ENCODE data around the gene PLXNA4.
A peak's percentile ranks its signal among the peaks of the same experiment; 100 is the strongest.

The PLXNA4 gene

DNA sequence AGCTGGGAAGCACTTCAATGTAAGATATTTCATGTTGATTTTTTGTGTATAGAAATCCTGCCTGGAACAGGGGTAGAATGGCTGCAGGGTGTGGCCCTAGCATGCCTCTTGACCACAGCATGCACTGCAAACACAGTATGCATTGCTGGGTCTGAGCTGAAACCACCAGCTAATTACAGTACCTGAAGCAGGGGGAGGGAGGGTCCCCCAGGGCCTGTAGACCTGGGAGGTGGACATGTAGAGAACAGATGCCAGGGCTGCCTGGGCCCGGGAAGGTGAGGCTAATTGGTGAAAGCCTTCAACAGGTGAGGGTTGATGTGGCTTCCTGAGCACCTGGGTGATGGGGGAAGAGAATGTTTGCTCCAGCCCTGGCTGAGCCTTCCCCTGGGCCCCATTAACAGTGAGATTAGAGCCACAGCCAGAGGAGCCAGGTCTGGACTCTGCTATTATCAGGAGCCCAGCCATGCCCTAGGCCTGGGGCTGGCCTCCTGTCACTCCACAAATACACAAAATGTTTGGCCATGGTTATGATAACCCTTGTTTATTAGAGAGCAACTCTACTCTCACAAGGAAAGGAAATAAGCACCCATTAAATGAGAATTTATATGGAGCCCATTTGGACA, 83.3 kb downstream of the PLXNA4 start:
- H3K27ac Mint-ChIP-seq = no peak overlapping the region

DNA sequence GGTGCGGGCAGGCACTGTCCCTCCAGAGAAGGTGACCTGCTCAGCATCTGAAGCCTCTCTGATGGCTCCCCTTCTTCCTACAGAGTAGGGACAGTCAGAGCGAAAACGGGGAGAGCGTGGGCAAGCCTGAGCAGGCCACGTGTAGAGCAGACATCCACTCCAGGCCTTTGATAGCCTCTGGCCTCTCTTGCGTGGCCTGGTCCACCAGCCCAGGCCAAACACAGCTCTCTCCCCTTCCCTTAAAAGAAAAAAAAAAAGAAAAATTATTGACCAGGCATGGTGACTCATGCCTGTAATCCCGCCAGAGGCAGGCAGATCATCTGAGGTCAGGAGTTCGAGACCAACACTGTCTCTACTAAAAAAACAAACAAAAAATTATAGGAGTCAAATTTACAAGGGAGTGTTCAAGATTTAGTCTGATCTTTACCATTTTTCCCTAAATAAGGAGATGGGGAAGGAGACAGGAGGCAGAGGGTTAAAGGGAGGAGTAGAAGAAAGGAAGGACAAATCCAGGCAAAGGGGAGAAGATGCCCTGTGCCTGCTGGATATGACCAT, 84.8 kb downstream of the PLXNA4 start:
- Mint-ChIP-seq H3K9me3 (peaks cover 6 to 18% of the 10 kb centered on the region in 2 donors), H3K27ac (no peak overlapping the region), H3K4me3 (no peak overlapping the region), H3K4me1 (peaks cover 43% of the 10 kb centered on the region), H3K27me3 (no peaks in the 10 kb centered on the region)
- ATAC-seq (peak; percentile 33), DNase-seq (no peak)

More for the DNA sequence above, 83.3 kb downstream of the PLXNA4 start:
- no peak overlapping the region for H3K4me3 Mint-ChIP-seq
- ATAC-seq (no peak), DNase-seq (no peak)
- peaks cover 30% of the 10 kb centered on the region for H3K4me1 Mint-ChIP-seq
- no peaks in the 10 kb centered on the region for H3K27me3 Mint-ChIP-seq
- peaks cover 5 to 18% of the 10 kb centered on the region in 2 donors for H3K9me3 Mint-ChIP-seq

DNA sequence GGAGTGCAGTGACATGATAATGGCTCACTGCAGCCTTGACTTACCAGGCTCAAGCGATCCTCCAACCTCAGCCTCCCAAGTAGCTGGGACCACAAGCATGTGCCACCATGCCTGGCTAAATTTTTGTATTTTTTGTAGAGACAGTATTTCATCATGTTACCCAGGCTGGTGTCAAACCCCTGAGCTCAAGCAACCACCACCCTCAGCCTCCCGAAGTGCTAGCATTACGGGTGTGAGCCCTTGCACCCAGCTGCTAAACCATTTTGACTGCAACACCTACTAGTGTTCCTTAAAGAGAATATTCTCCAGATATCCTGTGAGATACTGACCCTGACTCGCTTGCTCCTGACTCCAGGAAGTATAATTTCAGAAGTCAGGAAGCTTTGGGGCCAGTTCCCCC, 85.8 kb downstream of the PLXNA4 start:
- ATAC-seq (no peak), DNase-seq (no peak)
- H3K4me3 Mint-ChIP-seq = no peak overlapping the region
- peak overlapping the region; percentile 42 to 87 for H3K27ac Mint-ChIP-seq
- H3K4me1 Mint-ChIP-seq = peaks cover 53% of the 10 kb centered on the region
- H3K27me3 Mint-ChIP-seq = no peaks in the 10 kb centered on the region
- peaks cover 6 to 18% of the 10 kb centered on the region in 2 donors for H3K9me3 Mint-ChIP-seq

DNA sequence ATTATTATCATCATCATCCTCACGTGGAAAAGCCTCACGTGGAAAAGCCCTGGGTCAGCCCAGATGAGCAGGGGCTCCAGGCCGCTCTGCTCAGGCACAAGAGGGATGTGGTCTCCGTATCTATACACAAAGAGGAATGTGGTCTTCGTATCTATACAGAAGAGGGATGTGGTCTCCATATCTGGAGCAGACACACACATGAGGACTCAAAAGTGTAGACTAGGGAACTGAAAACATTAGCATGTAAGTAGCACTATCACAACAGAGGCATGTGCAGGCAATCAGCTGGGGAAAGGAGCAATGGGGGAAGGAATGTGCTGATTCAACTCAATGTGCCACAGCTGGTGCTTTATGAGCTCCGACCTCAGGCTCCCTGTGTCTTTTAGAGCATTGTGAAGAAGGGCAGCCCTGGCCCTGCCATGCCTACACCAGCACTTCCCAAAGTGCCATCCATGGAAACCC, 86.5 kb downstream of the PLXNA4 start:
- H3K9me3 Mint-ChIP-seq = peaks cover 6 to 18% of the 10 kb centered on the region in 2 donors
- no peak overlapping the region for H3K27ac Mint-ChIP-seq
- no peak overlapping the region for H3K4me3 Mint-ChIP-seq
- ATAC-seq = no peak
- no peak for DNase-seq
- H3K27me3 Mint-ChIP-seq = no peaks in the 10 kb centered on the region
- peaks cover 59% of the 10 kb centered on the region for H3K4me1 Mint-ChIP-seq

DNA sequence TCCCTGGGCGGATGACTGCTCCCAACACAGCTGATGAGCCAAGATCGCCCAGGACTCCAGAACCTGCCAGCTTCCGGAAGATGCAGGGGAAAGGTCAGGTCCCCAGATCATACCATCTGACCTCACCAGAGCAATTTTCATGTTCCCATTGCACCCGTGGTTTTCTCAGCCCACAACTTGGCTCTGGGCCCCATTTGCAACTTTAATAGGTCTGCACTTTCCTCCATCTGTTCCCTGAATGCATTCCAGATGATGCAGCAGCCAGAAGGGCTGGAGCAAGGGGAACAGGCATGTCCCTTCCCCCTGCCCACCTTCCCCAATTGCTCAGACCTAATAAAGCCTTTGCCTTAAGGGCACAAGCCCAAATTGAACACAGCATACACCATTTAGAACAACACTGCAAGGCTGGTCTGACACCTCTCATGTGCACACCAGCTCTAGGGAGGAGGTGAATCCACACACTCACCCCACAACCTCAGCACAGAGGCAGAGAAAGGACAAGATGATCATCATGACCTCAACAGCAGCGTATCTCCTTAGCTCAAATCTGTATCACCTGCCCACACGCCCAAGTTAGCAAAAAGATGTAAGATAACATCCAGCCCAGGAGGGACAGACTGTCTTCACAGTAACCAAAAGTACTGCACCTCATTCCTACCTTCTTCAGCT, 87.5 kb downstream of the PLXNA4 start:
- no peaks in the 10 kb centered on the region for H3K27me3 Mint-ChIP-seq
- H3K9me3 Mint-ChIP-seq = peaks cover 6 to 18% of the 10 kb centered on the region in 2 donors
- ATAC-seq = no peak
- DNase-seq = no peak
- no peak overlapping the region for H3K4me3 Mint-ChIP-seq
- peaks cover 70% of the 10 kb centered on the region for H3K4me1 Mint-ChIP-seq
- no peak overlapping the region for H3K27ac Mint-ChIP-seq

DNA sequence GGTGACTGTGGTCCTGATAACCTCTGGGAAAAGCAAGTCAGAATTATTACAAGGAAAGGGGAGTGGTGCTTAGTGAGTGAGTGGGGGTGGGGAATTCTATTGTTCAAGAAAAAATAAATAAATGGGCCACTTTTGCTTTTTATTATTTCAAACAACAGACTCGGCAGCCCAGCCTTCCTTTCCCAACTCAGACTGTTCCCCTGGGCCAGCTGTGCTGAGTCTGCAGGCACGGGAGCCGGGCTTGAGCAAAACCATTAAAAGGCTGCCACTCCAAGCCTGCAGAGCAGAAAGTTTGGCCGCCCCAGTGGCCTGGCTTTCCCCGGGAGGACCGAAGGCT, 90.0 kb downstream of the PLXNA4 start:
- H3K27ac Mint-ChIP-seq = peak overlapping the region; percentile 60 to 95
- H3K4me3 Mint-ChIP-seq = peak overlapping the region; percentile 48 to 62
- DNase-seq (no peak), ATAC-seq (no peak)
- H3K4me1 Mint-ChIP-seq = peaks cover 73% of the 10 kb centered on the region
- H3K27me3 Mint-ChIP-seq = no peaks in the 10 kb centered on the region
- H3K9me3 Mint-ChIP-seq = peaks cover 6 to 18% of the 10 kb centered on the region in 2 donors

DNA sequence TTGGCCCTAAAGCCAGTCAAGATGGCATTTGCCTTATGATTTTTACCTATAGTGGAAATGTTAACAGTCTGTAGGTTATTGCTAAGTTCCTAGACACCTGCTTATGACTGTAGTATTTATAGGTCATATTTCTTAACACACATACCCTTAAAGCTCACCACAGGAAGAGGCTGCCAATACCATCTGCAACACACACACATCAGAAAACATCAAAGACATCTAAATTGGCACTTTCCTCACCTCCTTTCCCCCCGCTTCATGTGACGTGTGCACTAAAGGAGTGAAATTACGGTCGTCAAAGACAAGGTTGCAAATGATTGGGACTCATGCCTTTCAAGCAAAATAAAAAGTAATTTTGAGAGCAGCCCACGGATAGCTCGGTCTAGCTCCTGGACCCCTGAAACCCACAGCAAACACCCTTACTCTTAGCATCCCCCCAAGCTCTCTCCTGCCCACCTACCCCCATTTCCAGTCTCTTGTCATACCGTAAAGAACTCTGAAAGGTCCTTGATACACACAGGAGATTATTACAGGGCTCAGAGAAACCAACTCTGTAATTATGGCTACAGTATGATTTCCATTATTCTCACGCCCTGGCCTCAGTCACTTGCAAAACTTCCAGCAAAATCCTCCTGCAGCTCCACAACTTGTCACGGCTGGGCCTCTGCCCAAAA, 90.5 kb downstream of the PLXNA4 start:
- peak; percentile 97 for ATAC-seq
- Mint-ChIP-seq H3K27me3 (no peaks in the 10 kb centered on the region), H3K4me1 (peaks cover 69% of the 10 kb centered on the region), H3K9me3 (peaks cover 6 to 18% of the 10 kb centered on the region in 2 donors), H3K4me3 (peak overlapping the region; percentile 48 to 62), H3K27ac (peak overlapping the region; percentile 60 to 95)
- peak; percentile 33 to 68 for DNase-seq

DNA sequence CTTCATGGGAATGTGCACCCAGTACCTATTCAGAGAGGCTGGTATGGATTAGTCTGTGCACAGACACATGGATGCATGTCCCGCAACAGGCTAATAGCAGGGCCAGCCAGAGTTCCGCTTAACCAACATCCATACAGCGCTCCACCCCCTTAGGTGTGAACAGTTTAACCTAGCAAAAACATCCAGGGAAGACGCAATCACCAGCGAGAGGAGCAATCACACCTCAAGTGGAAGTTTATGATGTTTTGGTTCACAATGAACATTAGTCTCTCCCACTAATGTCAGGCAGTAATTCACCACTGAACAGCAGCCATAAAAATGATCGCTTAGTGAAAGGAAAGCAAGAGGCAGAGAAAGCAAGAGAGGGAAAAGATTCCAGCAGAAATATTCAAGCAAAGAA, 91.1 kb downstream of the PLXNA4 start:
- ATAC-seq = no peak
- Mint-ChIP-seq H3K27me3 (no peaks in the 10 kb centered on the region), H3K9me3 (peaks cover 6 to 18% of the 10 kb centered on the region in 2 donors), H3K4me3 (peak overlapping the region in 1 of 2 donors; percentile 29), H3K4me1 (peaks cover 63% of the 10 kb centered on the region), H3K27ac (no peak overlapping the region)
- DNase-seq = no peak

DNA sequence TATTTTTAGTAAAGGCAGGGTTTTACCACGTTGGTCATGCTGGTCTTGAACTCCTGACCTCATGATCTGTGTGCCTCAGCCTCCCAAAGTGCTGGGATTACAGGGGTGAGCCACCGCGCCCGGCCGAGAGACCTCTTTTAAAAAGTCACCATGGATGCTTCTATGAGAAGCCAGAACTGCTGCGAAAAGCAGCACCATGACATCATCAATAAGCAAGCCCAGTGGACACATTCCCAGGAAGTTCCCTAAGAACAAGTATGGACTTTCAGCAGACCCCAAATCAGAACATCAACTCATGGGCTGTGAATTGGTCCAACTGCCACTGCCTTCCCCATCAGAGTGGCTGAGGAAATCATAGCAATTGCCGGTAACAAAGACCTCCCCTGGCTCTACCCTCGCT, 93.4 kb downstream of the PLXNA4 start:
- DNase-seq (no peak), ATAC-seq (no peak)
- no peak overlapping the region for H3K27ac Mint-ChIP-seq
- no peaks in the 10 kb centered on the region for H3K27me3 Mint-ChIP-seq
- H3K4me1 Mint-ChIP-seq = peaks cover 42% of the 10 kb centered on the region
- no peaks in the 10 kb centered on the region for H3K9me3 Mint-ChIP-seq
- H3K4me3 Mint-ChIP-seq = no peak overlapping the region

DNA sequence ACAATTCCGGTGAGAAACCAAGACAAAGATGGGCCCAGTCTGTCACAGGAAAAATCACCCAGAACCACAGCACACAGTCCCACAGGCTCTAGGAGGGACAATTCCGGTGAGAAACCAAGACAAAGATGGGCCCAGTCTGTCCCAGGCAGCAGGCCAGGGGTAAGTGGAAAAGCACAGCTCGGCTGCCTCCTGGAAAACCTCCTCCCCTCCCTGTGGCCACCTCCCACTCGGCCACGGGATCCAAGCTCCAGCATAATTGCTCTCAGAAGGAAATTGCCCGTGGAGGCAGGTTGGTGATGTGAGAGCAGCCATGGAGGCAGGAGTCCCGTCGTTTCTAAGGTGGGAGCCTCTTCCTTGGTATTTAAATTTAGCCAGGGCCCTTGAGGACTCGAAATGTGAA, 95.7 kb downstream of the PLXNA4 start:
- Mint-ChIP-seq H3K4me3 (no peak overlapping the region), H3K4me1 (peaks cover 26% of the 10 kb centered on the region), H3K27ac (no peak overlapping the region), H3K9me3 (no peaks in the 10 kb centered on the region), H3K27me3 (no peaks in the 10 kb centered on the region)
- DNase-seq = no peak
- ATAC-seq = no peak

DNA sequence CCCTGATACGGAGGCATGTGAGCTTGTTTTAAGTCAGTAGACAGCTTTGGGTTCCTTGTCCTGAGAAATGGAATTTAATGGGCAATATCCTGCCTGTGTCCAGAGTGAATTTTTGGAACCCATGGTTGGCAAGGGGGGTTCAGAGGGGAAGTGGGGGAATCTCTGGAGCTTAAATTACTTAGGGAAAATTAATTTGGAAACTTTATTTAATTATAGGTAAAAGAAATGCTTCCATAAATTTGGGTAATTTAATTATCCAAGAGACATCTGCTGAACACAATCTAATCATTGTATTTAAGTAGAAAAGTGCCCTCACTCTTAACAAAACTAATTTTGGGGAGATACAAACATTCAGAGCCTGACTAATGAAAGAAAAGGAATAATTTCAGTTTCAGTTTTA, 99.7 kb downstream of the PLXNA4 start:
- Mint-ChIP-seq H3K27ac (no peak overlapping the region), H3K9me3 (no peaks in the 10 kb centered on the region), H3K27me3 (peaks cover 18% of the 10 kb centered on the region), H3K4me1 (peaks cover 34% of the 10 kb centered on the region), H3K4me3 (no peak overlapping the region)
- no peak for ATAC-seq
- DNase-seq = no peak

DNA sequence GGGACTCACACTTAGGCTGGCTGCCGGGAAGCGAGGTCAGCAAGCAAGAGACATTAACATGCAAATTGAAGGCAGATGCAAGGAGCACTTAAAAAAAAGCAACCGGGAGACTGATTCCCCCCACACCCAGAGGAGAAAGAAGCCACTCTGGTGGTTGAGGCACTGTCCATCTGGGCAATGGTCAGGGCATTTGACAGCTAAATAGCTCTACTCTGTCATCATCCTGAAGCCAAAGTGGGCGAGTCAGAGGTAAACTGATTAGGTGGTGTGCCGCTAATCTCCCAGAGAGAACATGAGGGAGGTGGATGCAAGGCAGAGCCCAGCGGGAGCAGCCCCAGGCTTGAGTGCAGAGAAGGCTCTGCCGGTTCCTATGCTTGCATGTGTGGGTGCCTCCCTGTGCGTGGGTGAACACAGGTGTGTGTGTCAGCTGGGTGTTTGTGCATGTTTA, 100.6 kb downstream of the PLXNA4 start:
- no peaks in the 10 kb centered on the region for H3K9me3 Mint-ChIP-seq
- DNase-seq = no peak
- H3K27ac Mint-ChIP-seq = no peak overlapping the region

DNA sequence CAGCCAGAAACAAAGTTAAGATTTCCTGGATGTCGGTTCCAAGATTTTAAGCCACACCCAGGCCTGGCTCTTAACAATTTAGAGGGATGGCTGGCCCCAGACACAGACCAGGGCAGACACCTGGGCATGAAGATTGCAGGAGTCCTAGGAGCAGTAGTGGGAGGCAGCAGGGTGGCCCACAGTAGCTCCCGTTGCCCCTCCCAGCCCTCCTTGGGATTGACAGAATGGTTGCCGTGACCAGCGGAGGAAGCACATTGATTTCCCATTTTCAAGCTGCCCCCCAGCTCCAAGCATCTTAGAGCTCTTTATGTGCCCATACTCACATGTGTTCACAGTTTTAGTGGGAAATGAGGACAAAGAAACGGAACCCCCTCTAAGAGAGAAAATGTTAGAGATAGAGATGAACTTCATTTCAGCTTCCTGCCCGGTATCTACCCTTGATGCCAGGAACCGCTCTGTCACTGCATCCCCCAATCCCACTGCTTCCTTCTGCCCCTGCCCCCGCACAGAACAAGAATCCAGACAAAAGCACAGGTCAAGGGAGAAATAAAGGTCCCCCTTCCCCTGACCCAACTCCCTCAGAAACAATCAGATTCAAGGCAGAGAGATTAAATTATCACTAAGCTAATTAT, 101.1 kb downstream of the PLXNA4 start:
- Mint-ChIP-seq H3K4me3 (no peak overlapping the region), H3K27me3 (peaks cover 18% of the 10 kb centered on the region), H3K27ac (no peak overlapping the region), H3K9me3 (no peaks in the 10 kb centered on the region), H3K4me1 (peaks cover 39% of the 10 kb centered on the region)
- DNase-seq (no peak), ATAC-seq (no peak)

More for the DNA sequence above, 100.6 kb downstream of the PLXNA4 start:
- no peak for ATAC-seq
- peaks cover 18% of the 10 kb centered on the region for H3K27me3 Mint-ChIP-seq
- no peak overlapping the region for H3K4me3 Mint-ChIP-seq
- H3K4me1 Mint-ChIP-seq = peaks cover 39% of the 10 kb centered on the region

DNA sequence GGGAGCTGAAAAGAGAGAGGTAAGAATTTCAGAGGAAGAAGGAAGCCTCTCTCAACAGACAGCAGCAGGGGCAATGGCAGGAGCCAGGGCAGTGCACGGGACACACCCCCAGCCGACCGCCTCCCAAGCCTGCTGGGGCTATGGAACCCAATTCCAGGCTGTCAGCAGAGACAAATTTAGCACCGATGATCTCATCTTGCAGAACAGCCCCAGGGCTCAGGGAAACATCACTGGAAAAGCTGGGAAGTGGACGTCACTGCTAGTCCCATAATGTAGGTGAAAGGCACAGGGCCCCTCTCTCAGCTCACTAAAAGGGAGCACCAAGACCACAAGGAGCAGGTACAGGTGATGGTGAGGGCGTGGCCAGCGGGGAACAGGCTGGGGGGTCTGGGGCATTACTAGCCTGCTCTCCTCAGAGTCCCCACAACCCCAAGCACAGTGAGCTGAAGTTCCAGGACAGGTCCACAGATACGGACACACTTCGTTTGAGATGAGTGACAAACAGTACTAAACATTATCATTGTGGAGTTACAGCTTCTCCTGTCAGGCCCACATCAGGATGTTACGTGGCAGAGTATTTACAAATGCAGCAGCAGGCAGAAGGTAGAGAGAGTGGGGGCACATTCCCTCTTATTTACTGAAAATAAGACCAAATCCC, 103.7 kb downstream of the PLXNA4 start:
- no peak for ATAC-seq
- no peak for DNase-seq
- Mint-ChIP-seq H3K27ac (no peak overlapping the region), H3K4me3 (no peak overlapping the region), H3K27me3 (peaks cover 18% of the 10 kb centered on the region), H3K9me3 (no peaks in the 10 kb centered on the region), H3K4me1 (peaks cover 39% of the 10 kb centered on the region)

DNA sequence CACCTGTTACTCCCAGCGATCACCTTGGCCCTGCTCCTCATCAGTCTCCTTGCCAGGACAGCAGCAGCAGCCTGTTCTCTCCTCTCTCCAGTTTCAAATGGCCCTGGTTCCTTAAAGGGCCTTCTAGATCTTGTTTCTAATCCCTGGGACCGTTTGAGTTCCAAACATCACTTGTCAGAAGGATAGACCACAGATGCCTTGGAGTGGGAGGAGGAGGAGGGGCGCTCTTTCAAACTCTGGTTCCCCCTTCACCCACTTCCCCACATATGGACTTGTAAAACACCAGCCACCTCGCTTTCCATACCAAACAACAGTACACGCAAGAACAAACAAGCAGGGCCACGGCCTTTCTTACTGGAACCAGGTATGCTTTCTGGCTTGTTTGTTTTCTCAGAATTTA, 104.8 kb downstream of the PLXNA4 start:
- H3K4me3 Mint-ChIP-seq = no peak overlapping the region
- no peak for DNase-seq
- H3K9me3 Mint-ChIP-seq = no peaks in the 10 kb centered on the region
- ATAC-seq = no peak
- peak overlapping the region in 1 of 2 donors; percentile 41 for H3K27ac Mint-ChIP-seq
- peaks cover 18% of the 10 kb centered on the region for H3K27me3 Mint-ChIP-seq
- H3K4me1 Mint-ChIP-seq = peaks cover 43% of the 10 kb centered on the region

All from stimulated activated naive CD8-positive, alpha-beta T cell treated with anti-CD3 and anti-CD28 coated beads, Interleukin-15, amount 100 ng/mL, for 72 hours (primary cell).